H1 (cell line): Measurements from ENCODE around the gene OR2T35. TPM values are rescaled to one million over a fixed set of nuclear protein-coding genes. Genes with fewer than 3 reads are reported as not detected.

Experiments used
- CTCF ChIA-PET: fragments of 300-600 bp; sonication (Branson Sonifier 250); formaldehyde crosslinking; loops from one replicate; lab custom pipeline; 2021; ENCODE audit not compliant: partially characterized antibody; lab: Charles Lee
- POLR2A ChIA-PET: fragments of 300-600 bp; sonication (Branson Sonifier 250); formaldehyde crosslinking; loops from one replicate; lab custom pipeline; 2021; ENCODE audit warnings: inconsistent platforms; ENCODE audit not compliant: partially characterized antibody; lab: Charles Lee
- DNase-seq, 2 experiments: peaks; one replicate each; pipeline versions ENCODE4 v3.0.0 to v3.0.0-alpha.2; 2010 to 2022; ENCODE audit warnings: low spot score in 2 of 2, low read depth in 1 of 2, mixed read lengths in 1 of 2
- FAIRE-seq: peaks from 2 replicates; lab custom pipeline; 2011; peaks lifted over from hg19 to GRCh38; lab: Jason Lieb, UNC
- H2AFZ ChIP-seq: 2 replicates; pipeline ENCODE4 v1.8.1; 2012; ENCODE audit warnings: low read length, inconsistent platforms
- H2AK5ac ChIP-seq: 2 replicates; pipeline ENCODE4 v1.6.1; 2013; ENCODE audit warnings: low read depth, low read length
- H2BK120ac ChIP-seq: replicated peaks from 2 replicates; pipeline ENCODE3; 2013; ENCODE audit warnings: low read depth, low read length, inconsistent platforms
- H2BK12ac ChIP-seq: 2 replicates; pipeline ENCODE4 v1.6.1; 2013; ENCODE audit warnings: low read depth, low read length
- H2BK15ac ChIP-seq: 2 replicates; pipeline ENCODE4 v1.6.1; 2013; ENCODE audit warnings: low read length
- H2BK20ac ChIP-seq: 2 replicates; pipeline ENCODE4 v1.6.1; 2013; ENCODE audit warnings: low read length
- H2BK5ac ChIP-seq: 2 replicates; pipeline ENCODE4 v1.6.1; 2013; ENCODE audit warnings: low read depth, low read length
- H3K14ac ChIP-seq: 2 replicates; pipeline ENCODE4 v1.6.1; 2013; ENCODE audit warnings: inconsistent platforms; ENCODE audit not compliant: insufficient read length
- H3K18ac ChIP-seq: 2 replicates; pipeline ENCODE4 v1.6.1; 2013; ENCODE audit warnings: low read length; ENCODE audit errors: extremely low read depth
- H3K23ac ChIP-seq: 2 replicates; pipeline ENCODE4 v1.6.1; 2013; ENCODE audit warnings: inconsistent platforms; ENCODE audit not compliant: insufficient read length
- H3K23me2 ChIP-seq: 2 replicates; pipeline ENCODE4 v1.6.1; 2013; ENCODE audit warnings: low read depth, low read length
- H3K27ac ChIP-seq: 2 replicates; pipeline ENCODE4 v1.6.1; 2011; ENCODE audit warnings: low read depth, low read length, inconsistent platforms
- H3K27me3 ChIP-seq, 4 experiments: replicated peaks in 1 of 4; 1 replicate in 1 of 4; 2 replicates in 3 of 4; pipeline versions ENCODE4 v1.6.1 to v1.8.1; 2011 to 2013; ENCODE audit warnings: low read length in 3 of 4, mild to moderate bottlenecking in 3 of 4, inconsistent platforms in 2 of 4, mixed read lengths in 2 of 4, moderate library complexity in 1 of 4; ENCODE audit not compliant: control insufficient read depth in 3 of 4, insufficient read depth in 3 of 4; ENCODE audit errors: extremely low read depth in 1 of 4
- H3K36me3 ChIP-seq, 4 experiments: 2 replicates each; pipeline versions ENCODE4 v1.6.1 to v1.8.1; 2011 to 2013; ENCODE audit warnings: mild to moderate bottlenecking in 4 of 4, low read length in 3 of 4, moderate library complexity in 2 of 4, control low read depth in 1 of 4, inconsistent platforms in 1 of 4; ENCODE audit not compliant: insufficient read depth in 4 of 4, control insufficient read depth in 2 of 4
- H3K4ac ChIP-seq: replicated peaks from 2 replicates; pipeline ENCODE3; 2013; ENCODE audit warnings: low read length, low read depth, mixed read lengths, inconsistent platforms; ENCODE audit not compliant: insufficient read length
- H3K4me1 ChIP-seq, 4 experiments: replicated peaks in 1 of 4; 1 replicate in 1 of 4; 2 replicates in 3 of 4; pipeline versions ENCODE4 v1.6.1 to v1.8.1; 2011 to 2013; ENCODE audit warnings: low read length in 3 of 4, inconsistent platforms in 2 of 4, mixed read lengths in 1 of 4; ENCODE audit not compliant: insufficient read depth in 4 of 4, control insufficient read depth in 3 of 4
- H3K4me2 ChIP-seq, 2 experiments: 2 replicates each; pipeline versions ENCODE4 v1.6.1 to v1.8.1; 2011 to 2013; ENCODE audit warnings: low read depth in 2 of 2, low read length in 2 of 2, control low read depth in 1 of 2, inconsistent platforms in 1 of 2, mild to moderate bottlenecking in 1 of 2; ENCODE audit not compliant: insufficient read depth in 1 of 2
- H3K4me3 ChIP-seq, 4 experiments: fragments of 200-600, 300-600 bp in 1 of 4; sonication (generic), shearing (Covaris generic), sonication (Bioruptor Twin) in 1 of 4; 2 replicates each; pipeline versions ENCODE4 v1.5.1 to v1.8.1; 2011 to 2016; ENCODE audit warnings: low read length in 4 of 4, low read depth in 3 of 4, control low read depth in 2 of 4, inconsistent platforms in 2 of 4, mild to moderate bottlenecking in 2 of 4, mixed read lengths in 1 of 4, moderate library complexity in 1 of 4; ENCODE audit not compliant: insufficient read depth in 2 of 4; ENCODE audit errors: extremely low read depth in 1 of 4
- H3K56ac ChIP-seq: replicated peaks from 2 replicates; pipeline ENCODE3; 2013; ENCODE audit warnings: low read depth, mild to moderate bottlenecking, mixed read lengths, low read length, inconsistent platforms; ENCODE audit not compliant: insufficient read length
- H3K79me1 ChIP-seq: 2 replicates; pipeline ENCODE4 v1.6.1; 2013; ENCODE audit warnings: low read depth, low read length, control low read depth
- H3K79me2 ChIP-seq, 2 experiments: 2 replicates each; pipeline versions ENCODE4 v1.6.1 to v1.8.1; 2012 to 2013; ENCODE audit warnings: low read length in 2 of 2, mild to moderate bottlenecking in 2 of 2, inconsistent platforms in 1 of 2; ENCODE audit not compliant: insufficient read depth in 2 of 2, control insufficient read depth in 1 of 2
- H3K9ac ChIP-seq, 4 experiments: replicated peaks in 1 of 4; 1 replicate in 1 of 4; 2 replicates in 3 of 4; pipeline versions ENCODE4 v1.6.1 to v1.8.1; 2011 to 2013; ENCODE audit warnings: low read depth in 3 of 4, low read length in 3 of 4, control low read depth in 2 of 4, mild to moderate bottlenecking in 2 of 4, moderate library complexity in 2 of 4, inconsistent platforms in 1 of 4; ENCODE audit errors: extremely low read depth in 1 of 4
- H3K9me3 ChIP-seq, 2 experiments: 2 replicates each; pipeline versions ENCODE4 v1.6.1 to v1.8.1; 2012 to 2013; ENCODE audit warnings: mild to moderate bottlenecking in 2 of 2, moderate library complexity in 2 of 2, control low read depth in 1 of 2, inconsistent platforms in 1 of 2, low read depth in 1 of 2, low read length in 1 of 2, mixed read lengths in 1 of 2; ENCODE audit not compliant: insufficient read depth in 2 of 2
- H4K20me1 ChIP-seq, 2 experiments: replicated peaks in 1 of 2; 2 replicates each; pipeline versions ENCODE3 to v1.8.1; 2011 to 2013; ENCODE audit warnings: inconsistent platforms in 2 of 2, low read length in 2 of 2, mild to moderate bottlenecking in 1 of 2; ENCODE audit not compliant: insufficient read depth in 2 of 2, control insufficient read depth in 1 of 2
- H4K5ac ChIP-seq: 2 replicates; pipeline ENCODE4 v1.6.1; 2013; ENCODE audit warnings: low read length, low read depth, mixed read lengths, inconsistent platforms; ENCODE audit not compliant: insufficient read length
- H4K8ac ChIP-seq: 2 replicates; pipeline ENCODE4 v1.8.0; 2013; ENCODE audit warnings: mild to moderate bottlenecking, moderate library complexity, low read length, inconsistent platforms; ENCODE audit not compliant: insufficient read depth; ENCODE audit errors: extremely low read depth
- H4K91ac ChIP-seq: replicated peaks from 2 replicates; pipeline ENCODE3; 2013; ENCODE audit warnings: low read length, mixed read lengths, inconsistent platforms; ENCODE audit not compliant: insufficient read length
- BACH1 ChIP-seq: IDR thresholded peaks from 2 replicates; pipeline ENCODE4 v1.6.1; 2012; ENCODE audit warnings: low read length, improper control_type of control experiment
- BRCA1 ChIP-seq: IDR thresholded peaks from 2 replicates; pipeline ENCODE4 v1.6.1; 2012; ENCODE audit warnings: low read depth, low read length, improper control_type of control experiment
- CEBPB ChIP-seq: IDR thresholded peaks from 2 replicates; pipeline ENCODE4 v1.6.1; 2012; ENCODE audit warnings: low read depth, low read length
- EZH2 ChIP-seq: fragments of 200-600 bp; sonication (generic); IDR thresholded peaks from 2 replicates; pipeline ENCODE4 v1.7.1; 2012; ENCODE audit warnings: low read depth, mild to moderate bottlenecking, moderate library complexity, low read length, inconsistent platforms; ENCODE audit not compliant: severe bottlenecking
- GABPA ChIP-seq: IDR thresholded peaks from 2 replicates; pipeline ENCODE4 v1.6.1; 2011; ENCODE audit warnings: mild to moderate bottlenecking, low read length, moderate library complexity, borderline replicate concordance; ENCODE audit not compliant: insufficient read depth
- HDAC2 ChIP-seq, 2 experiments: fragments of 300-600 bp in 1 of 2; sonication (generic) in 1 of 2; IDR thresholded peaks; 2 replicates each; pipeline ENCODE4 v1.6.1; 2011 to 2012; ENCODE audit warnings: low read depth in 2 of 2, low read length in 2 of 2, mild to moderate bottlenecking in 2 of 2, moderate library complexity in 2 of 2, borderline replicate concordance in 1 of 2, inconsistent platforms in 1 of 2
- MAFK ChIP-seq: IDR thresholded peaks from 2 replicates; pipeline ENCODE4 v1.6.1; 2012; ENCODE audit warnings: low read depth, mild to moderate bottlenecking, improper control_type of control experiment, low read length
- POLR2A ChIP-seq, 2 experiments: IDR thresholded peaks; 1 replicate in 1 of 2; 2 replicates in 1 of 2; pipeline ENCODE4 v1.6.1; 2011; ENCODE audit warnings: low read depth in 2 of 2, low read length in 2 of 2, mild to moderate bottlenecking in 2 of 2; ENCODE audit errors: control extremely low read depth in 1 of 2
- TEAD4 ChIP-seq: IDR thresholded peaks from 2 replicates; pipeline ENCODE4 v1.6.1; 2012; ENCODE audit warnings: low read depth, low read length, inconsistent platforms, mixed read lengths
- YY1 ChIP-seq: IDR thresholded peaks from 2 replicates; pipeline ENCODE4 v1.6.1; 2011; ENCODE audit warnings: low read depth, mild to moderate bottlenecking, low read length
- WGBS, 2 experiments: shearing (Covaris generic) in 1 of 2; methylation state at CpG; one replicate each; pipeline versions ENCODE4 v1.1.6 to v1.1.7; 2013 to 2015; ENCODE audit warnings: low lambda C conversion rate in 2 of 2, mixed read lengths in 2 of 2, inconsistent platforms in 1 of 2, low coverage in 1 of 2, missing lambda C conversion rate in 1 of 2; ENCODE audit not compliant: insufficient replicate concordance in 2 of 2, insufficient coverage in 1 of 2, insufficient read length in 1 of 2; ENCODE audit errors: extremely low coverage in 1 of 2, missing lambda C conversion rate in 1 of 2; 5-methylcytosine and 5-hydroxymethylcytosine counted together
- polyA plus RNA-seq, 7 experiments: library from polyadenylated mRNA; depleted of rRNA in 3 of 7; stranded (reverse) in 5 of 7; unstranded in 2 of 7; fragments of >200 nt in 5 of 7; fragments of 200-250 nt in 2 of 7; gene quantifications; 1 replicate in 5 of 7; 2 replicates in 1 of 7; 4 replicates in 1 of 7; pipeline versions ENCODE4 v1.2.1 to v1.2.3, GENCODE V29; 2011 to 2013; ENCODE audit warnings: missing spikeins in 2 of 7, mixed read lengths in 2 of 7
- total RNA-seq: library from RNA; stranded (reverse); fragmentation: NEBNext Ultra II Directional; extraction: Animal tissue kit (Norgen Biotek cat#: 25700); gene quantifications from 2 replicates; pipeline ENCODE4 v1.2.1, GENCODE V29; 2021
- TF ChIP-seq, protein P1 (sequence below): IDR thresholded peaks from 2 replicates; pipeline ENCODE4 v1.6.1; 2012; ENCODE audit warnings: inconsistent platforms
- TF ChIP-seq, protein P2 (sequence below): IDR thresholded peaks from 2 replicates; pipeline ENCODE4 v1.6.1; 2011; ENCODE audit warnings: low read depth, mild to moderate bottlenecking, low read length; ENCODE audit not compliant: insufficient read depth

OR2T35 gene
- total and polyA plus RNA-seq, 2 of the 8 experiments (the other 6 are each of a cell fraction or from before 2014, with no cell fraction given) = not detected

DNA sequence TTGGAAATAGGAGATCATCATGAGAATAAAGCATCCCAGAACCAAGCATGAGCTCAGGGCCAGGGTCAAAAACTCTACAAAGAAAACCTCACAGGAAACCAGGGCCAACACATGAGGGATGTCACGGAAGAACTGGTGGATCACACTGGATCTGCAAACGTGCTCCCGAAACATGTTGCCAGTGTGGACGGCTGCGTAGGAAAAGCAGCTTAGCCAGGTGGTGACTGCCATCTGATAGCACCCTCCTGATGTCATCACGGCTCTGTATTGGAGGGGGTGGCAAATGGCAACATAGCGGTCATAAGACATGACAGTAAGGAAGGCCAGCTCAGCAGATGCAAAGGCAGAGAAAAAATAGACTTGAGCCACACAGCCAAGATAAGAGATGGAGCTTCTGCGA lies 36.6 kb upstream of the OR2T35 start:
- Histone ChIP-seq H3K4ac (no peak overlapping the region), H3K9ac (no peak overlapping the region), H4K20me1 (no peaks in the 10 kb centered on the region), H3K9me3 (peaks cover 41 to 52% of the 10 kb centered on the region in 2 experiments), H3K4me1 (no peaks in the 10 kb centered on the region), H2BK15ac (no peak overlapping the region), H3K23me2 (no peaks in the 10 kb centered on the region), H4K8ac (no peak overlapping the region), H3K79me2 (no peaks in the 10 kb centered on the region), H4K91ac (no peak overlapping the region), H2AFZ (no peak overlapping the region), H3K36me3 (no peaks in the 10 kb centered on the region; a peak in 1 of 8 replicates), H3K27ac (no peak overlapping the region), H3K4me3 (no peak overlapping the region), H3K56ac (no peak overlapping the region), H3K79me1 (no peaks in the 10 kb centered on the region), H2BK12ac (no peak overlapping the region), H3K18ac (no peak overlapping the region), H3K14ac (no peak overlapping the region), H3K4me2 (no peak overlapping the region), H3K27me3 (no peaks in the 10 kb centered on the region), H2BK20ac (no peak overlapping the region), H2BK5ac (no peak overlapping the region), H2BK120ac (no peak overlapping the region), H4K5ac (no peak overlapping the region), H3K23ac (no peak overlapping the region), H2AK5ac (no peak overlapping the region)
- WGBS, 2 experiments = 95% methylated on average over 8 of the region's 8 CpGs; no CpG with 5 or more reads in 1 of the 2 experiments
- ChIA-PET CTCF (interaction anchor here (0.8 to 1.3 kb wide), 2 partner anchors 14 to 160 kb away, joined by 3 to 4 read pairs; no protein-coding TSS in a partner anchor), POLR2A (no interaction called here)
- no peak for FAIRE-seq
- no peak for DNase-seq
- no peak for TF ChIP-seq BACH1
- no peak for TF ChIP-seq HDAC2 (IDR thresholded peaks at IDR 0.05; ENCODE audit: borderline replicate concordance in 1 of 2, low read depth in 2 of 2, low read length in 2 of 2)
- TF ChIP-seq EZH2 = no peak
- no peak for TF ChIP-seq MAFK
- TF ChIP-seq TEAD4 = no peak
- TF ChIP-seq, protein P1, sequence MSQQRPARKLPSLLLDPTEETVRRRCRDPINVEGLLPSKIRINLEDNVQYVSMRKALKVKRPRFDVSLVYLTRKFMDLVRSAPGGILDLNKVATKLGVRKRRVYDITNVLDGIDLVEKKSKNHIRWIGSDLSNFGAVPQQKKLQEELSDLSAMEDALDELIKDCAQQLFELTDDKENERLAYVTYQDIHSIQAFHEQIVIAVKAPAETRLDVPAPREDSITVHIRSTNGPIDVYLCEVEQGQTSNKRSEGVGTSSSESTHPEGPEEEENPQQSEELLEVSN = no peak
- TF ChIP-seq GABPA = no peak
- no peak for TF ChIP-seq BRCA1
- TF ChIP-seq CEBPB = no peak
- TF ChIP-seq YY1 = no peak
- TF ChIP-seq, protein P2, sequence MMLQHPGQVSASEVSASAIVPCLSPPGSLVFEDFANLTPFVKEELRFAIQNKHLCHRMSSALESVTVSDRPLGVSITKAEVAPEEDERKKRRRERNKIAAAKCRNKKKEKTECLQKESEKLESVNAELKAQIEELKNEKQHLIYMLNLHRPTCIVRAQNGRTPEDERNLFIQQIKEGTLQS = no peak
- TF ChIP-seq POLR2A (IDR thresholded peaks at IDR 0.05; ENCODE audit: control extremely low read depth in 1 of 2, low read depth in 2 of 2, low read length in 2 of 2) = no peak
